B cell (primary cell): ENCODE measurements around the gene CACNA2D3. TPM values are rescaled to one million over a fixed set of nuclear protein-coding genes. Genes with fewer than 3 reads are reported as not detected.

Source experiments
- ATAC-seq: fragments of 200-7000 bp; cut with Tn5 transposase; one replicate; pipeline ENCODE4 v1.10.0; 2021; ENCODE audit warnings: low read depth, mild to moderate bottlenecking, moderate number of reproducible peaks, moderate library complexity
- CTCF ChIA-PET: fragments of 350-600 bp; sonication (Branson Sonifier 250); formaldehyde crosslinking; loops from one replicate; lab custom pipeline; 2021; ENCODE audit warnings: antibody characterized with exemption, inconsistent platforms; lab: Charles Lee
- POLR2A ChIA-PET: fragments of 350-600 bp; sonication (Branson Sonifier 250); formaldehyde crosslinking; loops from one replicate; lab custom pipeline; 2021; ENCODE audit warnings: antibody characterized with exemption; lab: Charles Lee
- DNase-seq: peaks from one replicate; pipeline ENCODE4 v3.0.0; 2013
- H2AFZ ChIP-seq: 2 replicates; pipeline ENCODE4 v1.6.1; 2012; ENCODE audit warnings: mild to moderate bottlenecking, low read depth, low read length; ENCODE audit not compliant: insufficient read depth, poor library complexity, severe bottlenecking
- H3K27ac ChIP-seq, 2 donors: 1 replicate in 1 of 2; 2 replicates in 1 of 2; pipeline ENCODE4 v1.5.1; 2012 to 2013; ENCODE audit warnings: low read length in 2 of 2, mild to moderate bottlenecking in 2 of 2, moderate library complexity in 1 of 2
- H3K27me3 ChIP-seq, 4 experiments: fragments of 200-600 bp in 1 of 4; sonication (generic) in 1 of 4; replicated peaks in 1 of 4; 1 replicate in 2 of 4; 2 replicates in 2 of 4; pipeline versions ENCODE4 v1.6.1 to v1.7.0; 2013 to 2016; ENCODE audit warnings: low read length in 3 of 4, mild to moderate bottlenecking in 2 of 4, mixed read lengths in 1 of 4, moderate library complexity in 1 of 4; ENCODE audit not compliant: insufficient read depth in 4 of 4, control insufficient read depth in 3 of 4; ENCODE audit errors: control extremely low read depth in 1 of 4
- H3K36me3 ChIP-seq, 2 experiments: replicated peaks in 1 of 2; 1 replicate in 1 of 2; 2 replicates in 1 of 2; pipeline versions ENCODE4 v1.6.1 to v1.7.1; 2013; ENCODE audit warnings: low read length in 1 of 2; ENCODE audit not compliant: insufficient read depth in 2 of 2, control insufficient read depth in 1 of 2; ENCODE audit errors: control extremely low read depth in 1 of 2, extremely low read depth in 1 of 2
- H3K4me1 ChIP-seq, 2 donors: fragments of 200-600 bp in 1 of 2; sonication (generic) in 1 of 2; 1 replicate in 1 of 2; 2 replicates in 1 of 2; pipeline versions ENCODE4 v1.5.1 to v1.6.1; 2013 to 2017; ENCODE audit warnings: low read length in 2 of 2; ENCODE audit not compliant: control insufficient read depth in 2 of 2, insufficient read depth in 2 of 2
- H3K4me2 ChIP-seq: replicated peaks from 2 replicates; pipeline ENCODE3; 2012; ENCODE audit warnings: mild to moderate bottlenecking, low read depth, low read length; ENCODE audit not compliant: poor library complexity, severe bottlenecking
- H3K4me3 ChIP-seq, 5 experiments: fragments of 200-600 bp in 1 of 5; sonication (generic) in 1 of 5; 1 replicate in 3 of 5; 2 replicates in 2 of 5; pipeline versions ENCODE4 v1.5.1 to v1.7.0; 2011 to 2016; ENCODE audit warnings: low read length in 4 of 5, mild to moderate bottlenecking in 4 of 5, low read depth in 2 of 5, control low read depth in 1 of 5, moderate library complexity in 1 of 5; ENCODE audit not compliant: insufficient read depth in 1 of 5; ENCODE audit errors: control extremely low read depth in 1 of 5, extremely low read depth in 1 of 5
- H3K79me2 ChIP-seq: fragments of 200-600 bp; sonication (generic); one replicate; pipeline ENCODE4 v1.6.0; 2016; ENCODE audit warnings: low read length; ENCODE audit not compliant: control insufficient read depth, insufficient read depth
- H3K9ac ChIP-seq: fragments of 200-600 bp; sonication (generic); 2 replicates; pipeline ENCODE4 v1.6.1; 2017; ENCODE audit warnings: mild to moderate bottlenecking, low read length, moderate library complexity
- H3K9me3 ChIP-seq, 3 donors: one replicate each; pipeline versions ENCODE4 v1.6.1 to v1.7.1; 2013; ENCODE audit warnings: low read length in 2 of 3; ENCODE audit not compliant: control insufficient read depth in 2 of 3, insufficient read depth in 1 of 3; ENCODE audit errors: control extremely low read depth in 1 of 3
- H4K20me1 ChIP-seq: 2 replicates; pipeline ENCODE4 v1.6.0; 2012; ENCODE audit warnings: mild to moderate bottlenecking, low read length; ENCODE audit not compliant: insufficient read depth, control insufficient read depth, poor library complexity, severe bottlenecking
- H3K27ac Mint-ChIP-seq: one replicate; pipeline ENCODE4 v1.8.0; 2021; ENCODE audit warnings: mixed read lengths
- H3K27me3 Mint-ChIP-seq: one replicate; pipeline ENCODE4 v1.8.0; 2021; ENCODE audit warnings: mixed read lengths
- H3K4me1 Mint-ChIP-seq: one replicate; pipeline ENCODE4 v1.8.0; 2021; ENCODE audit warnings: mixed read lengths
- H3K4me3 Mint-ChIP-seq: one replicate; pipeline ENCODE4 v1.8.0; 2021; ENCODE audit warnings: mixed read lengths
- H3K9me3 Mint-ChIP-seq: one replicate; pipeline ENCODE4 v1.8.0; 2022; ENCODE audit warnings: mixed read lengths; ENCODE audit not compliant: insufficient read depth
- CTCF ChIP-seq: fragments of 200-600 bp; IDR thresholded peaks from one replicate; pipeline ENCODE4 v1.8.0; 2022; ENCODE audit warnings: antibody characterized with exemption, mild to moderate bottlenecking
- EZH2 ChIP-seq: IDR thresholded peaks from 2 replicates; pipeline ENCODE4 v1.6.1; 2012; ENCODE audit warnings: borderline replicate concordance, low read depth, mild to moderate bottlenecking, moderate library complexity, low read length; ENCODE audit not compliant: insufficient read depth, poor library complexity, severe bottlenecking
- WGBS: methylation state at CpG from one replicate; pipeline ENCODE4 v1.1.5; 2013; ENCODE audit warnings: missing lambda C conversion rate; ENCODE audit not compliant: insufficient coverage; 5-methylcytosine and 5-hydroxymethylcytosine counted together
- intact Hi-C: fragments of 100-400 bp; cut with micrococcal nuclease; formaldehyde crosslinking; loops from one replicate; pipeline ENCODE4 v1.10.0; 2022
- polyA plus RNA-seq: library from polyadenylated mRNA; depleted of rRNA; stranded (reverse); fragments of >200 nt; gene quantifications from 2 replicates; pipeline ENCODE4 v1.2.3, GENCODE V29; 2012
- total RNA-seq, 2 donors: library from RNA; stranded (reverse); fragments of 120-200 nt in 1 of 2; gene quantifications; 1 replicate in 1 of 2; 2 replicates in 1 of 2; pipeline versions ENCODE4 v1.2.3 to v1.2.4, GENCODE V29; 2013 to 2022

CACNA2D3 gene
- total and polyA plus RNA-seq, 2 donors (not counting 1 experiment from before 2014, with no cell fraction given), result not detected

- no peaks in the 10 kb centered on the region for H3K36me3 ChIP-seq
- no peaks in the 10 kb centered on the region for H4K20me1 ChIP-seq
- H3K79me2 ChIP-seq, result no peaks in the 10 kb centered on the region
- H3K27me3 ChIP-seq, result no peaks in the 10 kb centered on the region
- H3K4me2 ChIP-seq, result no peak overlapping the region
- peaks cover 8% of the 10 kb centered on the region for H3K9me3 Mint-ChIP-seq
- peaks cover 0 to 11% (median 0%) of the 10 kb centered on the region in 3 donors for H3K9me3 ChIP-seq
- no peak overlapping the region for H3K9ac ChIP-seq
- ChIA-PET POLR2A (no interaction called here), CTCF (no interaction called here)
- no peak for ATAC-seq
- H3K4me3 Mint-ChIP-seq, result no peak overlapping the region
- no peaks in the 10 kb centered on the region for H3K27me3 Mint-ChIP-seq
- intact Hi-C loops, result no loop called here
- H3K27ac ChIP-seq, result no peak overlapping the region
- WGBS, result 67% methylated on average over 4 of the region's 6 CpGs
- no peak overlapping the region for H3K4me3 ChIP-seq
- TF ChIP-seq CTCF (no peak), EZH2 (no peak)
- DNase-seq, result no peak
- H3K4me1 Mint-ChIP-seq, result peaks cover 2% of the 10 kb centered on the region
- no peak overlapping the region for H3K27ac Mint-ChIP-seq
- no peaks in the 10 kb centered on the region for H3K4me1 ChIP-seq
- no peak overlapping the region for H2AFZ ChIP-seq
Measured at GRCh38 chr3:54653456-54654195, 531.3 kb downstream of the CACNA2D3 start.

- Mint-ChIP-seq H3K27ac (no peak overlapping the region), H3K9me3 (peaks cover 7% of the 10 kb centered on the region), H3K4me3 (no peak overlapping the region), H3K27me3 (no peaks in the 10 kb centered on the region), H3K4me1 (peaks cover 2% of the 10 kb centered on the region)
- Histone ChIP-seq H3K27me3 (no peaks in the 10 kb centered on the region), H3K4me3 (no peak overlapping the region), H3K4me1 (no peaks in the 10 kb centered on the region), H4K20me1 (no peaks in the 10 kb centered on the region), H2AFZ (no peak overlapping the region), H3K9me3 (peaks cover 0 to 9% (median 0%) of the 10 kb centered on the region in 3 donors), H3K4me2 (no peak overlapping the region), H3K36me3 (no peaks in the 10 kb centered on the region), H3K9ac (no peak overlapping the region), H3K27ac (no peak overlapping the region), H3K79me2 (no peaks in the 10 kb centered on the region)
- intact Hi-C loops, result no loop called here
- DNase-seq, result no peak
- WGBS, result 76% methylated on average over 3 of the region's 4 CpGs
- ChIA-PET POLR2A (no interaction called here), CTCF (no interaction called here)
- TF ChIP-seq EZH2 (no peak), CTCF (no peak)
- ATAC-seq, result no peak
Measured at GRCh38 chr3:54654776-54655175, 532.4 kb downstream of the CACNA2D3 start.
